HL-60 (cell line): ENCODE results near the gene RELCH.

Experiments used
- GABPA ChIP-seq: IDR thresholded peaks from 2 replicates; pipeline ENCODE4 v1.6.1; 2012; ENCODE audit warnings: low read depth
- POLR2AphosphoS5 ChIP-seq: IDR thresholded peaks from 2 replicates; pipeline ENCODE4 v1.6.1; 2012; ENCODE audit warnings: low read depth
- TF ChIP-seq, protein P1 (sequence below): IDR thresholded peaks from one replicate; pipeline ENCODE4 v1.5.1; 2011; ENCODE audit warnings: low read length, control low read depth, inconsistent platforms; ENCODE audit not compliant: insufficient read depth

DNA sequence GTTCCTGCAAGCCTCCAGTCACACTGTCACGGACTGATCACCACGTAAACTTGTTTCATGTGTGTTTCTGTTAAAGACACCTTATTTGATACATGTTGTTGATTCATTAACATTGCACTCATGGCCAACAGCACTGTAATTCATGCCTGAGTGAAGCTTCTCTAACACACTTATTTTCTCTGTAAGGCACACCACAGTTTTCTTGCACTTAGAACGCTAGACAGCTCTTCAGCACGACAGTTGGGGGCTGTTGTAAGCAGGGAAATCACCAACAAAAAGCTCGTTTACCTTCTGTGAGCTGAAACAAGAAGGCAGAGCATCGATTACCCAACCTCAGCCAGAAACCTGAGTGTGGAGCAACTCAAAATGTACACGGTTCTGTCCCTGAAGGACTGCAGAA is 166.1 kb downstream of the RELCH start:
- TF ChIP-seq, protein P1, sequence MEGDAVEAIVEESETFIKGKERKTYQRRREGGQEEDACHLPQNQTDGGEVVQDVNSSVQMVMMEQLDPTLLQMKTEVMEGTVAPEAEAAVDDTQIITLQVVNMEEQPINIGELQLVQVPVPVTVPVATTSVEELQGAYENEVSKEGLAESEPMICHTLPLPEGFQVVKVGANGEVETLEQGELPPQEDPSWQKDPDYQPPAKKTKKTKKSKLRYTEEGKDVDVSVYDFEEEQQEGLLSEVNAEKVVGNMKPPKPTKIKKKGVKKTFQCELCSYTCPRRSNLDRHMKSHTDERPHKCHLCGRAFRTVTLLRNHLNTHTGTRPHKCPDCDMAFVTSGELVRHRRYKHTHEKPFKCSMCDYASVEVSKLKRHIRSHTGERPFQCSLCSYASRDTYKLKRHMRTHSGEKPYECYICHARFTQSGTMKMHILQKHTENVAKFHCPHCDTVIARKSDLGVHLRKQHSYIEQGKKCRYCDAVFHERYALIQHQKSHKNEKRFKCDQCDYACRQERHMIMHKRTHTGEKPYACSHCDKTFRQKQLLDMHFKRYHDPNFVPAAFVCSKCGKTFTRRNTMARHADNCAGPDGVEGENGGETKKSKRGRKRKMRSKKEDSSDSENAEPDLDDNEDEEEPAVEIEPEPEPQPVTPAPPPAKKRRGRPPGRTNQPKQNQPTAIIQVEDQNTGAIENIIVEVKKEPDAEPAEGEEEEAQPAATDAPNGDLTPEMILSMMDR = no peak
- TF ChIP-seq POLR2AphosphoS5 (no peak), GABPA (no peak)
